ENCODE measurements around the gene SPTLC2. TPM values are rescaled to one million over a fixed set of nuclear protein-coding genes. Genes with fewer than 3 reads are reported as not detected.

Gene SPTLC2
- total RNA-seq, 1 experiment from 2014 or later = 32.6 TPM

DNA sequence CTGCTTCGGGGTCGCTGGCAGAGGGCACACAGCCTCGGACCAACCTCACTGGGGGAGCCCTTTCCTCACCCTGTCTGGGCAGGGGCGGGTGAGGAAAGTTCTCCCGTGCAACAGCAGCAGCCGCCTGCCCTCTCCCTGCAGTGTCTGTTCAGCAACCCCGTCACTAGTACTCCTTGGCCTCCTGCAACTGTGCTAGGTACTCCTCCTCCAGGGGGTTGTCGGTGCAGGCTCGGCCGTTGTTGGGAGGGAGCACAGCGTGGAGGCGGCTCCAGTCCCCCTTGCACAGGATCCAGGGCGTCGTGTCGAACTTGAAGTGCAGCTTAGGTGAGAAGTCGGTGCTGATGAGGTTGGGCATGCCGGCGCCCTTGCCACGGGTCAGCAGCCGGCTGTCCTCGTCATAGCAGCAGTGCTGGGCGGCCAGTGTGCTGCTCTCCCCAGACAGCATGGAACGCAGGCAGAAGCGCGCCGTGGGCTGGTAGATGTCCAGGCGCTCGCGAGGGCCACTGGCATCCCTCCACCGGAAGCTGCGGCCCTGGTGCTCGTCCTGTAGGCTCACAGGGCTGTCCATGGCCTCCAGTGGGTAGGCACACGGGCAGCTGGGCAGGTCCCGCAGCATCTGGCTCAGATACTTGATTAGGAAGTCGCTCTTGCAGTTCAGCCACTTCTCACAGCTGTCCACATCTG, 140.9 kb downstream of the SPTLC2 start:
- H3K56ac ChIP-seq (ENCODE audit: insufficient read length, low read depth, low read length) = no peak overlapping the region
- Mint-ChIP-seq H3K4me1 (peaks cover 16 to 17% of the 10 kb centered on the region in 2 experiments), H3K36me3 (ENCODE audit: insufficient read depth in 1 of 3, low read depth in 3 of 3) (no peaks in the 10 kb centered on the region; a peak in 1 of 7 replicates), H3K9me3 (no peaks in the 10 kb centered on the region), H3K27me3 (ENCODE audit: low read depth) (no peaks in the 10 kb centered on the region; the same call in none of the 2 replicates), H3K4me3 (no peak overlapping the region), H3K27ac (peak overlapping the region in 1 of 3 experiments; percentile 36; a peak in 2 of 7 replicates)
- peak; percentile 38 for DNase-seq
- H2BK5ac ChIP-seq (ENCODE audit: insufficient read length, low read length) = no peak overlapping the region
- H3K79me2 ChIP-seq (ENCODE audit: insufficient read depth, low read length) = no peaks in the 10 kb centered on the region
- H3K9me3 ChIP-seq (ENCODE audit: control insufficient read depth, low read depth, low read length) = no peaks in the 10 kb centered on the region
- H3K27me3 ChIP-seq (ENCODE audit: insufficient read depth, low read length) = no peaks in the 10 kb centered on the region
- no peak overlapping the region for H2AFZ ChIP-seq (ENCODE audit: low read length)
- H3K18ac ChIP-seq (ENCODE audit: insufficient read length, low read depth, low read length) = no peak overlapping the region
- H4K91ac ChIP-seq (ENCODE audit: insufficient read length, low read depth, low read length) = no peak overlapping the region
- no peak overlapping the region for H3K4ac ChIP-seq (ENCODE audit: low read depth, low read length)
- no peaks in the 10 kb centered on the region for H3K79me1 ChIP-seq (ENCODE audit: insufficient read depth, low read depth, low read length, poor library complexity, severe bottlenecking)
- no peak overlapping the region for H3K27ac ChIP-seq (ENCODE audit: insufficient read length, low read depth, low read length)
- no peak overlapping the region for H3K23ac ChIP-seq (ENCODE audit: insufficient read length, low read depth, low read length)
- no peak overlapping the region for H4K5ac ChIP-seq (ENCODE audit: insufficient read length, low read depth, low read length)
- no peaks in the 10 kb centered on the region for H4K20me1 ChIP-seq (ENCODE audit: control insufficient read depth, insufficient read depth, insufficient read length)
- WGBS (ENCODE audit: extremely low coverage, insufficient read length, low lambda C conversion rate) = no CpG with 5 or more reads among the region's 35 CpGs
- no peak overlapping the region for H3K9ac ChIP-seq (ENCODE audit: extremely low read depth, insufficient read length, low read length)
- no peak overlapping the region for H2BK15ac ChIP-seq (ENCODE audit: low read depth, low read length)
- no peak overlapping the region for H2BK20ac ChIP-seq (ENCODE audit: low read depth, low read length, poor library complexity, severe bottlenecking)
- no peak overlapping the region for H3K4me2 ChIP-seq (ENCODE audit: insufficient read depth, insufficient read length, low read length)
- H2BK12ac ChIP-seq (ENCODE audit: insufficient read length, low read depth, low read length) = no peak overlapping the region
- no peak overlapping the region for H2BK120ac ChIP-seq (ENCODE audit: low read depth, low read length, poor library complexity, severe bottlenecking)
- no peaks in the 10 kb centered on the region for H3K23me2 ChIP-seq (ENCODE audit: insufficient read length, low read depth, low read length, poor library complexity, severe bottlenecking)
- TF ChIP-seq CTCF (conservative IDR thresholded peaks at IDR 0.05) = no peak
- H2AK5ac ChIP-seq (ENCODE audit: insufficient read length, low read length) = no peak overlapping the region
- no peak overlapping the region for H4K8ac ChIP-seq (replicated peaks; ENCODE audit: insufficient read length, low read depth, low read length)
- H3K14ac ChIP-seq (ENCODE audit: insufficient read depth, low read length) = peak overlapping the region; percentile 18; the same call in 1 of the 2 replicates
- peaks cover 4% of the 10 kb centered on the region; the same call in 1 of the 2 replicates for H3K4me1 ChIP-seq (ENCODE audit: insufficient read depth, low read length)
- no peak overlapping the region for H3T11ph ChIP-seq (ENCODE audit: low read length)
